Muscle layer of duodenum (tissue), 2 donors: ENCODE measurements around the gene RASGRF1.
A peak's percentile ranks its signal among the peaks of the same experiment; 100 is the strongest.

Experiments
- H3K27ac ChIP-seq: one replicate; pipeline ENCODE4 v1.7.0; 2013; ENCODE audit warnings: mild to moderate bottlenecking, low read length
- H3K27me3 ChIP-seq: one replicate; pipeline ENCODE4 v1.7.0; 2013; ENCODE audit warnings: low read depth, mild to moderate bottlenecking, control low read depth, low read length
- H3K36me3 ChIP-seq, 2 donors: one replicate each; pipeline ENCODE4 v1.7.0; 2013; ENCODE audit warnings: low read length in 2 of 2, control low read depth in 1 of 2, mild to moderate bottlenecking in 1 of 2; ENCODE audit not compliant: insufficient read depth in 2 of 2, control insufficient read depth in 1 of 2
- H3K4me1 ChIP-seq, 2 donors: one replicate each; pipeline ENCODE4 v1.7.0; 2013; ENCODE audit warnings: low read length in 2 of 2, mild to moderate bottlenecking in 2 of 2, control low read depth in 1 of 2, moderate library complexity in 1 of 2; ENCODE audit not compliant: insufficient read depth in 2 of 2, control insufficient read depth in 1 of 2
- H3K4me3 ChIP-seq, 2 donors: one replicate each; pipeline ENCODE4 v1.7.0; 2013; ENCODE audit warnings: low read length in 2 of 2, low read depth in 1 of 2, mild to moderate bottlenecking in 1 of 2
- H3K9me3 ChIP-seq, 2 donors: one replicate each; pipeline ENCODE4 v1.7.0; 2013; ENCODE audit warnings: low read length in 2 of 2, control low read depth in 1 of 2, mild to moderate bottlenecking in 1 of 2; ENCODE audit not compliant: control insufficient read depth in 1 of 2
- donor health status: healthy.

The RASGRF1 gene

DNA sequence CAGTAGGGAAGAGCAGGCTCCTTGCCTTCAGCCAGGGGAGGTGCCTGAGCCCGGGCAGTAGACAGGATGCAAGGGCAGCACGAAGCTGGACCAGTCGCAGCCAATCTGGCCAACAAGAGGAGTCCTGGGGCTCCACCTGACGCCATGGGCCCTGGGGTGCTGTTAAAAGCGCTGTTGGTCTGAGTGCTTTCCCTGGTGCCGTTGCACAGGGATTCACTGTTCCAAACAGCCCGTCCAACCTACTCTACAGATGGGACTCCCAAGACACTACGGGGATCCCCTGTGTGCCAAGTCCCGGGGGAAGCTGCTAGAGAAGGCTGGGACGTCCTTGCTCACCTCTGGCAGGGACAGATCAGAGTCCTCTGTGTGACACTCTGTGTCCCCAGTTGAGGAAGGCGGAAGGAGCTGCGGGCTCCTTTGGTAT lies 146.4 kb downstream of the RASGRF1 start:
- Histone ChIP-seq H3K9me3 (no peaks in the 10 kb centered on the region), H3K4me3 (peak overlapping the region; percentile 66 to 68), H3K27me3 (no peaks in the 10 kb centered on the region), H3K4me1 (peaks cover 5 to 12% of the 10 kb centered on the region in 2 donors), H3K36me3 (no peaks in the 10 kb centered on the region), H3K27ac (peak overlapping the region; percentile 60)

DNA sequence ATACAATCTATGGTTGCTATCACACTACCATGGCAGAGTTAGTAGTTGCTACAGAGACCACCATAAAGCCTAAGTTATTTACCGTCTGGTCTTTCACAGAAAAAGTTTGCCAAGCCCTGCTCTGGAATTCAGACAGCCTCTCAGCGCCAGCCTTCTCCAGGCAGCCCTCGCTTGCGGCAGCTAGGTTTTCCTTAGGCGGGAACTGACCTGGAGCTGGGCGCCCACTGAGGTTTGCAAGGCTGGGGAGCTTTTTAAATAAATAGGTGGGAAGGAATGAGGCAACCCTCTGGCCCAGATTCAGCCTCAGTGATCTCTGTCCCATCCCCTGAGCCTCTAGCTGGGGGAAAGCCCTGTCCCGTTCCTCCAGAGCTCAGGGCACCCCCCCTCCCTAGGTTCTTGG lies 146.9 kb downstream of the RASGRF1 start:
- Histone ChIP-seq H3K4me1 (peaks cover 5 to 12% of the 10 kb centered on the region in 2 donors), H3K27ac (peak overlapping the region; percentile 60), H3K9me3 (no peaks in the 10 kb centered on the region), H3K27me3 (no peaks in the 10 kb centered on the region), H3K4me3 (peak overlapping the region; percentile 66 to 68), H3K36me3 (no peaks in the 10 kb centered on the region)

DNA sequence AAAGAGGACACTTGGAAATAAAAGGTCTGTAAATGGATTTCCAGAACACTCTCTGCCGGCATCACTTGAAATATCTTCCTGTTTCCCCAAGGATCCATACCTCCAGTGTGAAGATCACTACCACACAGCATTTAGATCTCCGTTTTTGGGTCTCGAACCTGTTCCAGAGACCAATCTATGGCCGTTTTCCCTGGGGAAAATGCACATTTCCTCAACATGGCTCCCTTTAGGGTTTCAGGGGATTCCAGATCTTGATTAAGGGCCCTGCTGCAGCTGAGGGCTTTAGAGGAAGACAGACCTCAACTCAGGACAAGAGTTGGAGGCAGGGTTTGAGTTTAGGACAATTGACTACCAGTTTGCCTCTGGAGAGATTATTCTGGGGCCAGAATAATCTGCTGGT lies 147.8 kb downstream of the RASGRF1 start:
- Histone ChIP-seq H3K4me1 (peaks cover 5 to 16% of the 10 kb centered on the region in 2 donors), H3K36me3 (no peaks in the 10 kb centered on the region), H3K27ac (no peak overlapping the region), H3K4me3 (no peak overlapping the region), H3K9me3 (no peaks in the 10 kb centered on the region), H3K27me3 (no peaks in the 10 kb centered on the region)

DNA sequence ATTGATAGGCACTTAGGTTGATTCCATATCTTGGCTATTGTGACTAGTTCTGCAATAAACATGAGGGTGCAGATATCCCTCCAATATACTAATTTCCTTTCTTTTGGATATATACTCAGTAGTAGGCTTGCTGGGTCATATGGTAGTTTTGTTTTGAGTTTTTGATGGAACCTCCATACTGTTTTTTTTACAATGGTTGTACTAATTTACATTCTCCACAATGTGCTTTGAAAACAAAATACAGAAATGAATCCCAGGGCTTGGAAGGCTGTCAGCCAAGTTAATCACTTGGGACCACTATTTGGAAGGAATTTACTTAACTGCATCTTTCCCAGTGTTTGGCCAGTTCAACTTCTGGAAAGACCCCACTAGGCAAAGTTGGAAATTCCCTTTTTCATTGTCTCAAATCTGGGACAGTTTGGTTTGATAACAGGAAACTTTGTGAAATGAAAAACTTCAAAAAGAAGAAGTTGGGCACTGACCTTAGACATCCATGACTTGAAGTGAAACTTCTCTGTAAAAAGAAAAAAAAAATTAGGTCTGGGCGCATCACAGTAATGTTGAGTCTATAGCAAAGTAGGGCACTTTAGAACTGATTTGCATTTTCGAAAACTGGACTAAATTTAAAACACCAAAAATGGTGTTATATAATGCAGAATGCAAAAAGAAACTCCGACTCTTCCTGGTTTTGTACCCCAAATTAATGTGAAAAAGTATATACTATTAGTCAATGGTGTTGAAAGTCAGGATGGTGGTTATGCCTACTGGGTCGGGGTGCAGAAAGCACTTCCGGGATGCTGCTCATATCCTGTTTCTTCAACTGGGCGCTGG lies 151.7 kb downstream of the RASGRF1 start:
- no peaks in the 10 kb centered on the region for H3K27me3 ChIP-seq
- H3K27ac ChIP-seq = no peak overlapping the region
- H3K9me3 ChIP-seq = no peaks in the 10 kb centered on the region
- H3K4me1 ChIP-seq = peaks cover 5 to 20% of the 10 kb centered on the region in 2 donors
- H3K36me3 ChIP-seq = peaks cover 0 to 8% of the 10 kb centered on the region in 2 donors
- H3K4me3 ChIP-seq = no peak overlapping the region

DNA sequence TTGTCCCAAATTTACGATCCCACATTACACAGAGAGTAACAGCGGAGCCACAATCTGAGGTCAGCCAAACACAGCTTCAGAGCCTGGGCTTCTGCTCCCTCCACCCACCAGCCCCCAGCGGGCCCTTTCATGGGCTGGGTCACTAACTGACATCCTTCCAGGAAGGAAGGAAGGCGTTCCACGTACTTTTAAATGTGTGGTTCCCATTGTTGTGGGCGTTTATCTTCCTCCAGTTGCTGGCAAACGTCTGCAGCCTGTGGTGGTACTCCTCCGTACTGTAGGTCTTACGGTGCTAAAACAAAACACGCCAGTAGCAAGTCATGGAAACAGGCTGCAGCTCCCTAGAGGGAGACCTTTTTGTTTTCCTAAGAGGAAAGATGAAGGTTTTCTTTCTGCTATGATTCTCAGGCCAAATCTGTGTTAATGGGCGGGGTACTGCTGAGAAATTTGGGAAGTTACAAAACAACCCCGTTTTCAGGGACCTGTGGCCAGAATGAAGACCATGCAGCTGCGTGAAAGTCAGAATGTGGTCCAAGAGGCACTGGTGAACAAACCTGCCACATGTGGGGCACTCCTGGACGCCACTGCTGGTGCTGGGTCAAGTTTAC lies 153.3 kb downstream of the RASGRF1 start:
- Histone ChIP-seq H3K4me1 (peaks cover 6 to 22% of the 10 kb centered on the region in 2 donors), H3K36me3 (peaks cover 0 to 8% of the 10 kb centered on the region in 2 donors), H3K27me3 (no peaks in the 10 kb centered on the region), H3K4me3 (no peak overlapping the region), H3K9me3 (no peaks in the 10 kb centered on the region), H3K27ac (no peak overlapping the region)

GRCh38 chr15:78934655-78935023 lies 155.9 kb downstream of the RASGRF1 start:
- Histone ChIP-seq H3K4me1 (peaks cover 6 to 28% of the 10 kb centered on the region in 2 donors), H3K36me3 (peaks cover 0 to 8% of the 10 kb centered on the region in 2 donors), H3K9me3 (no peaks in the 10 kb centered on the region), H3K4me3 (no peak overlapping the region), H3K27me3 (no peaks in the 10 kb centered on the region), H3K27ac (no peak overlapping the region)

DNA sequence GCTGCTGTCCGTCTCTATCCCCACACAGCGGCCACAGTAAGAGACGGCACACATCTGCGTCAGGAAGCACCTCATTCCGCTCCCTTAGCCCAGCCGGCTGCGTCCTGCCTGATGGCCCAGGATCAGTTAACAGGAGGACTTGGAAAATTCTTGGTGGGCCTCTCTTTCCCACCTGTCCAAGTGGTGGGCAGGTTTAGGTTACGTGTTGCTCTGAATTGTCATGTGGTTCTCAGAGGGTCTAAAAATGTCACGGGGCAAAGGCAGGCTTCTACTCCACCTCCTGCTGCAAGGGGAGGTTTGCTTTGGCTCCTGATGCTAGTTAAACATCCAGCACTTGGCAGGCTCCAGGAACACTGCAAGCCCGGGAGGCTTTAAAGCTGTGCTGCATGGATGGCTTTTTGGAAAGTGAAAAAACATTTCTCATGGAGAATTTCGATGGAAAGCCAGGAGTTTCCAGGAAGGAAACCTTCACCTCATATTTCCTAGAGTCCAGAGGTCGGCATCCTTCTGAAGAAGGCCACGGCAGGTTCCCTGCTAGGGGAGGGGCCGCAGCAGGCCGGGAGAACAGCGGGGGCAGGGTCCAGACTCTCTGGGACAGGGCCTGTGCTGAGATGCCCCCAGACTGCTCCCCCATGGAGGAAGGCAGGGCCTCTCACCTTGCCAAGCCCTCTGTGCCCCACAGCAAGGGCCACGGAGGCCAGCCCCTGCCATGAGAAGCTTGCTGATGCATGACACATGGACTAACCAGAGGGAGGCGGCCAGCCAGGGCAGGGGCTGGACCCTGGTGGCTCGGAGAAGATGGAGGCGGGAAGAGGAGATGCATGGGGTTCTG lies 156.5 kb downstream of the RASGRF1 start:
- peaks cover 0 to 8% of the 10 kb centered on the region in 2 donors for H3K36me3 ChIP-seq
- H3K4me1 ChIP-seq = peaks cover 6 to 28% of the 10 kb centered on the region in 2 donors
- no peak overlapping the region for H3K4me3 ChIP-seq
- no peaks in the 10 kb centered on the region for H3K9me3 ChIP-seq
- H3K27me3 ChIP-seq = no peaks in the 10 kb centered on the region
- H3K27ac ChIP-seq = no peak overlapping the region

DNA sequence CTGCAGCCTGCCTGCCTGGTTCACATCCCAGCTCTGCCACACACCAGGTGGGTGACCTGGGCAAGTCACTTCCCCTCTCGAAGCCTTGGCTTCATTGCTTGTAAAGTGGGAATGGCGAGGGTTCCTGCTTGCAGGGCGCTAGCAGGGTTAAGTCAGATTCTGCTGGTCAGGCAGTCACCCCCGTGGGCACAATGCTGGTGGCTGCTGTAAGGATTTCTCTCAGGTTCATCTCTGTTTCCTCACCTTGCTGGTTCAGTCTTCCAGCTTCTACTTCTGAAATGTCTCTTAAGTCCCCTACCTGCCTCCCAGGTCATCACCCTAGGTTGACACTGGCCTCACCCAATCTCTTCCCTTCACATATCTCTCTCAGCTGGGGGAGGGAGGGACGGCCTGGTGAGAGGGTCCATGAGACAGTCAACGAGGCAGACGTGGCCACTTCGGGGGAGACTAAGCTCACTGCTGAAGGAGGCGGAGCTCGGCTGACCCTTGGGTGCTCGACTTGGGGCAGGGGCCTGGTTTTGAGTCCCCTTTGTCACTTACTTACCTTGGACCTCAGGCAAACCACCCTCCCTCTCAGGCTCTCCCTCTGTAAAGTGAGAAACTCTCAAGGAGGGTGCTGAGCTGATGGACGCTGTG lies 157.3 kb downstream of the RASGRF1 start:
- peaks cover 6 to 28% of the 10 kb centered on the region in 2 donors for H3K4me1 ChIP-seq
- H3K36me3 ChIP-seq = peaks cover 0 to 8% of the 10 kb centered on the region in 2 donors
- no peak overlapping the region for H3K27ac ChIP-seq
- no peaks in the 10 kb centered on the region for H3K27me3 ChIP-seq
- no peaks in the 10 kb centered on the region for H3K9me3 ChIP-seq
- no peak overlapping the region for H3K4me3 ChIP-seq

- Histone ChIP-seq H3K36me3 (peaks cover 4 to 15% of the 10 kb centered on the region in 2 donors), H3K4me3 (no peak overlapping the region), H3K4me1 (peaks cover 6 to 23% of the 10 kb centered on the region in 2 donors), H3K27ac (no peak overlapping the region), H3K27me3 (no peaks in the 10 kb centered on the region), H3K9me3 (no peaks in the 10 kb centered on the region)
Measured at GRCh38 chr15:78932258-78932808, 158.2 kb downstream of the RASGRF1 start.

GRCh38 chr15:78931439-78932257 lies 158.9 kb downstream of the RASGRF1 start:
- Histone ChIP-seq H3K4me3 (no peak overlapping the region), H3K27ac (no peak overlapping the region), H3K27me3 (no peaks in the 10 kb centered on the region), H3K4me1 (peaks cover 6 to 20% of the 10 kb centered on the region in 2 donors), H3K9me3 (no peaks in the 10 kb centered on the region), H3K36me3 (peaks cover 11 to 22% of the 10 kb centered on the region in 2 donors)
